Lung (tissue), 12 donors: Measurements from ENCODE around the gene CCDC137. TPM values are rescaled to one million over a fixed set of nuclear protein-coding genes. Genes with fewer than 3 reads are reported as not detected.

Experiments used
- ATAC-seq: fragments of 200-7000 bp; cut with Tn5 transposase; one replicate; pipeline ENCODE4 v1.9.1; 2020; ENCODE audit warnings: moderate number of reproducible peaks; ENCODE audit not compliant: insufficient read depth, low FRiP score
- DNase-seq, 3 donors: peaks; one replicate each; pipeline ENCODE4 v3.0.0-alpha.2; 2013 to 2017
- H3K27ac ChIP-seq, 2 donors: one replicate each; pipeline ENCODE4 v1.5.1; 2013; ENCODE audit warnings: mild to moderate bottlenecking in 2 of 2, moderate library complexity in 2 of 2, control low read depth in 1 of 2, inconsistent platforms in 1 of 2, low read depth in 1 of 2, low read length in 1 of 2
- H3K27me3 ChIP-seq, 3 donors: one replicate each; pipeline ENCODE4 v1.5.1; 2013; ENCODE audit warnings: low read length in 2 of 3; ENCODE audit not compliant: control insufficient read depth in 3 of 3, insufficient read depth in 3 of 3
- H3K36me3 ChIP-seq, 4 donors: one replicate each; pipeline ENCODE4 v1.5.1; 2013; ENCODE audit warnings: low read length in 4 of 4, mild to moderate bottlenecking in 1 of 4, moderate library complexity in 1 of 4; ENCODE audit not compliant: control insufficient read depth in 4 of 4, insufficient read depth in 4 of 4
- H3K4me1 ChIP-seq, 5 donors: one replicate each; pipeline ENCODE4 v1.5.1; 2013; ENCODE audit warnings: low read length in 5 of 5, mild to moderate bottlenecking in 2 of 5, moderate library complexity in 1 of 5; ENCODE audit not compliant: control insufficient read depth in 5 of 5, insufficient read depth in 5 of 5
- H3K4me3 ChIP-seq: one replicate; pipeline ENCODE4 v1.5.1; 2013; ENCODE audit warnings: mild to moderate bottlenecking, control low read depth, moderate library complexity
- H3K9ac ChIP-seq, 2 donors: one replicate each; pipeline ENCODE4 v1.5.1; 2013; ENCODE audit warnings: low read length in 2 of 2, control low read depth in 1 of 2; ENCODE audit not compliant: insufficient read depth in 1 of 2
- H3K9me3 ChIP-seq, 4 donors: one replicate each; pipeline ENCODE4 v1.5.1; 2013; ENCODE audit warnings: low read length in 3 of 4, mild to moderate bottlenecking in 1 of 4, moderate library complexity in 1 of 4; ENCODE audit not compliant: control insufficient read depth in 4 of 4, insufficient read depth in 3 of 4
- CTCF ChIP-seq: IDR thresholded peaks from 2 replicates; pipeline ENCODE4 v1.5.1; 2012; ENCODE audit warnings: mild to moderate bottlenecking; ENCODE audit errors: control extremely low read depth, extremely low read depth
- WGBS, 2 donors: extraction: QIAGEN DNeasy Blood & Tissue Kit; methylation state at CpG; one replicate each; pipeline ENCODE4 v1.1.7; 2013; 5-methylcytosine and 5-hydroxymethylcytosine counted together
- polyA plus RNA-seq, 2 donors: library from polyadenylated mRNA; stranded (reverse); fragments of 200-250 nt; gene quantifications; one replicate each; pipeline ENCODE4 v1.2.1, GENCODE V29; 2013
- total RNA-seq, 2 donors: library from RNA; depleted of rRNA in 1 of 2; stranded (reverse); fragments of >200 nt in 1 of 2; gene quantifications; one replicate each; pipeline ENCODE4 v1.2.1, GENCODE V29; 2014 to 2021
- donor health status: control.
- donor health status: control.
- donor health status: Bipolar disorder and iron deficiency.
- donor health status: healthy.
- donor health status: DM: yes; HTN: yes; CAD: no.

CCDC137 gene
- total and polyA plus RNA-seq, 4 donors: 10.2 to 23.6 (median 16.7) TPM

GRCh38 chr17:81713556-81714411 is 47.2 kb downstream of the CCDC137 start:
- no peak for ATAC-seq
- Histone ChIP-seq H3K9me3 (no peaks in the 10 kb centered on the region), H3K36me3 (peaks cover 0 to 2% (median 0%) of the 10 kb centered on the region in 4 donors), H3K4me1 (peaks cover 0 to 32% (median 8%) of the 10 kb centered on the region in 5 donors), H3K4me3 (no peak overlapping the region), H3K27ac (no peak overlapping the region), H3K27me3 (peaks cover 0 to 10% (median 9%) of the 10 kb centered on the region in 3 donors), H3K9ac (no peak overlapping the region)
- TF ChIP-seq CTCF: no peak
- DNase-seq: no peak
- WGBS, 2 donors: 73 to 77% methylated on average over 36 of the region's 36 CpGs

- peaks cover 0 to 2% (median 0%) of the 10 kb centered on the region in 4 donors for H3K36me3 ChIP-seq
- H3K9ac ChIP-seq: no peak overlapping the region
- H3K27me3 ChIP-seq: peaks cover 0 to 10% (median 9%) of the 10 kb centered on the region in 3 donors
- TF ChIP-seq CTCF: no peak
- 96 to 97% methylated on average over 39 of the region's 39 CpGs for WGBS, 2 donors
- no peak overlapping the region for H3K27ac ChIP-seq
- ATAC-seq: no peak
- DNase-seq: no peak
- H3K9me3 ChIP-seq: no peaks in the 10 kb centered on the region
- H3K4me1 ChIP-seq: peaks cover 0 to 32% (median 8%) of the 10 kb centered on the region in 5 donors
- H3K4me3 ChIP-seq: no peak overlapping the region
Measured at GRCh38 chr17:81714412-81715106, 48.0 kb downstream of the CCDC137 start.

GRCh38 chr17:81715107-81715871 is 48.8 kb downstream of the CCDC137 start:
- WGBS, 2 donors: 94 to 95% methylated on average over 30 to 32 of the region's 32 CpGs
- no peak overlapping the region for H3K9ac ChIP-seq
- DNase-seq (no peak), ATAC-seq (no peak)
- H3K9me3 ChIP-seq: no peaks in the 10 kb centered on the region
- peaks cover 0 to 32% (median 5%) of the 10 kb centered on the region in 5 donors for H3K4me1 ChIP-seq
- peaks cover 0 to 10% (median 9%) of the 10 kb centered on the region in 3 donors for H3K27me3 ChIP-seq
- H3K4me3 ChIP-seq: no peak overlapping the region
- no peak overlapping the region for H3K27ac ChIP-seq
- peaks cover 0 to 2% (median 0%) of the 10 kb centered on the region in 4 donors for H3K36me3 ChIP-seq
- no peak for TF ChIP-seq CTCF
